GM18526 (cell line): ENCODE results near the gene ADARB2.

Experiments
- POLR2A ChIP-seq: IDR thresholded peaks from 3 replicates; pipeline ENCODE4 v1.6.1; 2011; ENCODE audit not compliant: insufficient read length; ENCODE audit errors: extremely low read depth

The ADARB2 gene

DNA sequence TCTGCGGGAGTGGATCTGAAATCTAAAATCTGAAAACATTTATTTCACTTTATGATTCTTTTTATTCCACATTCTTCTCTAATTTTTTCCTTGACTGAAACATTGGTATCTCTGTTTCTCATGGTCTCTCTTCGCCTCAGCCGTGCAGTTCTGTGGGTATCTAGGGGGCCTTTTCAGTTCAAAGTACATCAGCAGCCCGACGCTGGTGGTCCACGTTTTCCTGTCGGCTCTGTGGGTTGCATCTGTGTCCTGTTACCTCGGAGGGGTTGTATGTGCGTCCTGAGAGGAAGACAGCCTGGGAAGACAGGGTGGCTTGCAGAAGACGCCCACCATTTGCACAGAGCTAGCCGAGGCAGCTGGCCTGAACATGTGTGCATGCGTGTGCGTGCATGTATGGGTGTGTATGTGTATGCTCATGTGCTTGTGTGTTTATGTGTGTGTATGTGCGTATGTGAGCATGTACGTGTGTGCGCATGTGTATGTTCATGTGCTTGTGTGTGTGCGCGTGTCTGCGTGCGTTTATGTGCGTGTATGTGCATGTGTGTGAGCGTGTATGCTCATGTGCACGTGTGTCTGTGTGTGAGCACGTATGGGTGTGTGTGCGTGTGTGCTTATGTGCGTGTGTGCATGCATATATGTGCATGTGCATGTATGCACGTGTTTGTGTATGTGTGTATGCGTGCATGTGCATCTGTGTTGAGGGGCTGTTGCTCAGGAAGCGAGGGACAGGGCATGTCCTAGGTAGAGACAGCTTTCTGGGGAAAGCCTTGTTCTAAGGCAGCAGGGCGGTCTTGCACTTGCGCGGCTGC, 211.8 kb downstream of the ADARB2 start:
- no peak for TF ChIP-seq POLR2A

DNA sequence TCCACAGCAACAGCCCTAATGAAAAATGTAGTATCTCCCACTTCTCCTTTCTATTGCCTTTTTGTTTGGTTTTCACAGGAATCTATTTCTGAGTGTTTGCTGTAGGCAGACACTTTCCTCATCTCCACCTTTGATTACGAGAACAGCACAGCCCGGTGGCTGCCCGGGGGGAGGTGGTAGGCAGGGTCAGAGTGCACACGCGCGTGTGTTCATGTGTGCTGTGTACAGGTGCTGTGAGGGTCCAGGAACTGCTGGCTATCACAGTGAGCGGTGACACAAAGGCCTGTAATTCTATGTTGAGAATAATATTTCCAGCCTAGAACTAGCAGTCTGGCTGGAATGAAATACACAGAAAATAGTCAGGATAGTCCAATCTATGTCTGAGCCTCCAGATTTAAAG, 212.8 kb downstream of the ADARB2 start:
- no peak for TF ChIP-seq POLR2A

DNA sequence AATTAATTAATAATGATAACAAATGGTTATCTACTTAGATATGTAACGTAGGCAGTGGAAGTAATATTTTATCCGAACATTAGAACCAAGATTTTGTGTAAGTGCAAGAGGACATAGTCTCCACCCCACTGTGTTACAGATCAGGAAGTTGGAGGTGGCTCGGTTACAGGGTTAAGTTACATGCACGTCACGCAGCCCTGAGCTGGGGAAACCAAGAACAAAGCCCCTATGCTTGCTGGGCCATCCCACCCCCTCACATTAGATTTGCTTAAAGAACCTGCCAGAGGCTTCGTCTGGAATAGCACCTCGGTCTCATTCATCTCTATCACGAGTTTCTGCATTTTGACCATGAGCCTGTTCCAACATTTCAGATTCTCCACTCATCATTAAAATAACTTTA, 214.1 kb downstream of the ADARB2 start:
- TF ChIP-seq POLR2A: no peak

DNA sequence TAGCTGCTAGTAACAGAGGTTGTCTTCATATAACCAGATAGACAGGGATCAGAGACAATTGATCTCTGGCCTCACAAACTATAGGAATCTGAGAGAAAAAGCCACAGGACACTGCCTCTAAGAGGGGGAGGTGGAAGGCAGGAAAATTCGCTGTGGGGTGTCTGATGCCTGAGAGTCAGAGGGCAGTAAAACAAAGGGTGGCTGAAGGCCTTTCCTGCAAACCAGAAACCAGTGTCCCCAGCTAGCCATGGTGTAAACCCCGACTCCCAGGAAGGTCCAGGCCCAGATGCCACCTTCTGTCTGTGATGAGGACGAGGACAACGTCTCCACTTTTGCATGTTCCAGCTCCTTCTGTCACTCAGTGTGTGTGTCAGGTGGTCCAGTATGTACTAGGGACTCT, 215.1 kb downstream of the ADARB2 start:
- TF ChIP-seq POLR2A: no peak

GRCh38 chr10:1521741-1522140, 215.6 kb downstream of the ADARB2 start:
- TF ChIP-seq POLR2A: no peak

DNA sequence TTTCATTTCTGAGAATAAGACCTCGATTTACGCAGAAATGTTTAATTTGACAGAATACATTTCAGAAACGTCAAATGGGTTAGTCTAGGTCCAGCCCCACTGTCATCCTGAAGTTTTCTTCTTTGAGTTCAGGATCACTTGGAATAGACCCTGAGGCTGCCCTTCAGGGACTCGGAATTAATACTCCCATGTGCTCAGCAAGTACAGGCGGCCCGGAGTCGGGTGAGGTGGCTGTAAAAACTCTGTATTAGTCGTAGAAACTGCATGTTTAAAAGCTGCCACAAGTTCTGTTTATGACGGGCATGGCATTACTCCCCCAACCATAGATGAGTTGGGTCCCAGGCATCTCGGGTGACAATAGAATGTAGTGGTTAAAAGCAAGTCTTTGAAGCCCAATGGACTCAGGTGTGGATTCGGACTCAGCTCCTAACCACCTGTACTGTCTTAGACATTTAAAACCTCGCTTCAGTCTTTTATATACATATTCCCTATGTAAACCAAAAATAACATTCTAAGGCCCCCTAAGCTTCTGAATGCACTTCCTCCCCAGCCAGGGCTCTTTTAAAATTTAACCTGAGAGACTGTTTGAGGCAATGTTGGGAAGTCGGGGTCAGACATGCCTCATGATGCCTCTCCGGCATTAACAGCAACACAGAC, 216.3 kb downstream of the ADARB2 start:
- no peak for TF ChIP-seq POLR2A

DNA sequence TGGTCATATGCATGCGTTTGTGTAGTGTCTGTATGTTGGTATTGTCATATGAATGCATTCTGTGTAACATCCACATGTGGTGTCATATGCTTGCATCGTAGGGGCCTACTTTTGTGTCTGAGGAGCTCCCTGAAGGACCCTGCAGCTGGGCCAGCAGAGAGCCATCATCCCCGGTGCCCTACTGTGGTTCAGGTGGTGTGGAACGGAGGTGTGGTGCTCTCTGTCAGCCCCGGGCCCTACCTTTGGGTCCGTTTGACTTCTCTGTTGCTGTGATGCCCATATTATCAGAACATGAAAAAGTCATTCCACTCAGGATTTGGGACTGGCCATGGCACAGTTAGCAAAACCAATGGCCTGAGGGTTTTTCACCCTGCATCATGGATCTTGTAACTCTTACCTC, 217.9 kb downstream of the ADARB2 start:
- no peak for TF ChIP-seq POLR2A

DNA sequence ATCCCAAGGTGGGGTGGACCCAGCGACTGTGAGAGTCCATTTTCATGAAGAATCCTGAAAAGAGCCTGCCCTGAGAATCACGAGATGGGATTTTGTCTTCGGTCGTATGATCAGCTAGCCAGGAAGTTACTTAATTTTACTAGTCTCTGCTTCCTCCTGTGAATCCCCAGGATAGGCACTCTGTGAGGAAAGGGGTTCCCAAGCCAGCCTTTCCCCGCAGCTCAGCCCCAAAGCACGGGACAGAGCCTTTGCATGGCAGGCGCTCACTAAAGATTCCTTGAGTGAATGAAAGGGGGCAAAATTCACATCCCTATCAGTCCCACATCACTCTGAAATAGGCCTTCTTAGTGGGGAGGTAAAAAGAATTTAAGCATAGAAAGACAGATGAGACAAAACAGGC, 219.6 kb downstream of the ADARB2 start:
- no peak for TF ChIP-seq POLR2A

DNA sequence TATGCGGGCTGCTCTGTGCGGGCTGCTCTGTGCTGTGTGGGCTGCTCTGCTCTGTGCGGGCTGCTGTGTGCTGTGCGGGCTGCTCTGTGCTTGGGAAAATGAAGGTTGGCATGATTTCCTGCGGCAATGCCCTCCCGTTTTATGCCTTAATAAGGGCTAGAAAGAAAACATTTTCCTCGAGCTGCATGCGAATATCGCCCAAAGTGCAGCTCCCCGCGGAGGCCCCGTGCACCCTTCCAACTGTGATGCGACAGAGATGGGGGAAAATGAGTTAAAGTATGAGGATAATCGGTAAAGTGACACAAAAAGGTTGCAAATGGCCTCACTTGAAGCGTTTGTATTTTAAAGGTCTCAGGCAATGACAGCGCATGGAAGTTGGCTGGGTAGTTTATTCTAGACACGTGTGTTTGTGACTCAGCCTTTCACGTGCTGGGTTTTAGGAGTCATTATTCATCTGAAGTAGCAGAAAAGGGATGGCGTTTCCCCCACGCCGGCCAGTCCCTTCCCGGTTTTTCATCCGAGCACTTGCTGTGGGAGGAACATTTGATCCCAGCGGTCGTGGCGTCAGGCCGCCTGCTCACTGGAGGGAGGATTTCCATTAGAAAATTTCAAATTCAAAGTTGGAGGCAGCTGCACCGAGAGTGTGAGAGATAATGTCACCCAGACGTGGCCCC, 220.7 kb downstream of the ADARB2 start:
- no peak for TF ChIP-seq POLR2A

- no peak for TF ChIP-seq POLR2A
Observed at GRCh38 chr10:1515780-1516491, 221.4 kb downstream of the ADARB2 start.

DNA sequence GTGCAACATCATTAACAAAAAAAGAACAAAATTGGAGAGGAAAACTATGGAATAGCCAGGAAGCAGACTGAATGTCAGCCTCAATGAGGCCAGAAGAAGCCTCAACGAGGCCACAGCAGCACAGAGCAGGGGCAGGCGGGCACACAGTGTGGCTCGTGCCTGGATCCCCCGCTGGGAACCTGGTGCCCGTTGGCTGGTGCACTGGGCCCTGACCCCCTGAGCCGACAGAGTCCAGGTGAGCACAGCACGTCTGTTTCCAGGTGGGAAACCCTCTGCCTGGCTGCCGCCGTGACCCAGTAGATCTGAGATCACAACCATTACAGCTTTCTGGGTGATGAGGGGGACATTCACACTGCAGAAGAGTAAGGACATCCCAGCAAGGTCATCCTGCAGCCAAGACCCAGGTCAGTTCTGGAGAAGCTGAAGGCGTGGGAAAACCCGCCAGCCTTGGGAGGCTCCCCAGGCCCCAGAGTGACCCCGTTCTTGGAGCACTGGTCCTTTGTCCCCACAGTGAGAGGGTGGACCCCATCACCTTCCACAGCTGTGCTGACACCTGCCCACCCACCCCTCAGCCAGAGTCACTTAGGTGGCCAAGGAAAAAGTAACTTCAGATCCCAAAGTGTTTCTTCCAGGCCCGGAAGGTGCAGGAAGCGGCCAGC, 222.1 kb downstream of the ADARB2 start:
- TF ChIP-seq POLR2A: no peak

- no peak for TF ChIP-seq POLR2A
Observed at GRCh38 chr10:1514681-1515080, 222.6 kb downstream of the ADARB2 start.

- TF ChIP-seq POLR2A: no peak
Observed at GRCh38 chr10:1513221-1513620, 224.1 kb downstream of the ADARB2 start.

GRCh38 chr10:1509011-1509530, 228.3 kb downstream of the ADARB2 start:
- no peak for TF ChIP-seq POLR2A

- TF ChIP-seq POLR2A: no peak
Observed at GRCh38 chr10:1508096-1508495, 229.2 kb downstream of the ADARB2 start.
